Endothelial cell of hepatic sinusoid (primary cell): ENCODE data around the gene ZC2HC1B.

Experiments used
- in situ Hi-C: cut with HindIII; loops from 2 replicates; pipeline ENCODE4 v1.10.0; 2017; ENCODE audit warnings: low sequenced_read_pairs

ZC2HC1B gene

GRCh38 chr6:143984666-143985065 is 120.4 kb downstream of the ZC2HC1B start:
- in situ Hi-C loops: no loop called here

GRCh38 chr6:143986463-143987065 is 122.3 kb downstream of the ZC2HC1B start:
- in situ Hi-C loops: no loop called here
